BLaER1 treated with 17β-estradiol and CSF1 and Interleukin-3, amounts not matched to agents 10 nM and 100 nM (cell line): ENCODE data around the gene TGFBR2.
A peak's percentile ranks its signal among the peaks of the same experiment; 100 is the strongest.
"Not testable (repeated sequence)": the region's sequence is repeated elsewhere in the genome, so short reads cannot be mapped to it uniquely, and the experiment has no call there.

Experiments
- H3K27ac ChIP-seq, 11 experiments: shearing (Covaris generic); formaldehyde crosslinking; 2 replicates each; pipeline ENCODE4 v1.8.1; 2022
- H3K27me3 ChIP-seq, 11 experiments: shearing (Covaris generic); formaldehyde crosslinking; 2 replicates each; pipeline ENCODE4 v1.8.1; 2022
- H3K36me3 ChIP-seq, 11 experiments: shearing (Covaris generic); formaldehyde crosslinking; 2 replicates each; pipeline ENCODE4 v1.8.1; 2022
- H3K4me1 ChIP-seq, 10 experiments: shearing (Covaris generic); formaldehyde crosslinking; 2 replicates each; pipeline ENCODE4 v1.8.1; 2022
- H3K4me2 ChIP-seq, 11 experiments: shearing (Covaris generic); formaldehyde crosslinking; 2 replicates each; pipeline ENCODE4 v1.8.1; 2022
- H3K4me3 ChIP-seq, 10 experiments: shearing (Covaris generic); formaldehyde crosslinking; 2 replicates each; pipeline ENCODE4 v1.8.1; 2022
- H3K9ac ChIP-seq, 11 experiments: shearing (Covaris generic); formaldehyde crosslinking; 2 replicates each; pipeline ENCODE4 v1.8.1; 2022
- H3K9me3 ChIP-seq, 11 experiments: shearing (Covaris generic); formaldehyde crosslinking; replicated peaks in 1 of 11; 2 replicates each; pipeline ENCODE4 v1.8.1; 2022
- H4K20me1 ChIP-seq, 11 experiments: shearing (Covaris generic); formaldehyde crosslinking; 2 replicates each; pipeline ENCODE4 v1.8.1; 2022
- Cebpa-rat ChIP-seq, 11 experiments: shearing (Covaris generic); IDR thresholded peaks; 2 replicates each; pipeline ENCODE4 v1.8.1; 2022

The TGFBR2 gene

GRCh38 chr3:30619318-30619717 lies 12.9 kb downstream of the TGFBR2 start:
- H3K9ac ChIP-seq, result no peak overlapping the region
- H3K27me3 ChIP-seq, result no peaks in the 10 kb centered on the region
- H3K4me1 ChIP-seq, result peaks cover 90 to 100% (median 97%) of the 10 kb centered on the region in 10 experiments
- peaks cover 18 to 98% (median 72%) of the 10 kb centered on the region in 11 experiments for H3K36me3 ChIP-seq
- H3K4me3 ChIP-seq, result no peak overlapping the region
- H4K20me1 ChIP-seq, result peaks cover 42 to 100% (median 94%) of the 10 kb centered on the region in 11 experiments
- TF ChIP-seq Cebpa-rat (IDR thresholded peaks at IDR 0.05), result no peak
- peak overlapping the region; percentile 54 to 76 (median 70); a peak in 21 of 22 replicates for H3K4me2 ChIP-seq
- H3K27ac ChIP-seq, result peak overlapping the region in 5 of 11 experiments; percentile 5 to 33 (median 20); a peak in 4 of 22 replicates
- peaks cover 0 to 6% (median 0%) of the 10 kb centered on the region in 11 experiments; a peak in 1 of 22 replicates for H3K9me3 ChIP-seq

- Histone ChIP-seq H3K4me3 (no peak overlapping the region), H3K9ac (no peak overlapping the region), H3K27ac (peak overlapping the region in 7 of 11 experiments; percentile 3 to 55 (median 20); a peak in 7 of 22 replicates), H4K20me1 (peaks cover 31 to 100% (median 85%) of the 10 kb centered on the region in 11 experiments), H3K4me1 (peaks cover 85 to 100% (median 98%) of the 10 kb centered on the region in 10 experiments), H3K27me3 (no peaks in the 10 kb centered on the region), H3K4me2 (peak overlapping the region; percentile 57 to 76 (median 72)), H3K9me3 (peaks cover 0 to 6% (median 0%) of the 10 kb centered on the region in 11 experiments; a peak in 1 of 22 replicates), H3K36me3 (peaks cover 27 to 98% (median 75%) of the 10 kb centered on the region in 11 experiments)
- no peak for TF ChIP-seq Cebpa-rat (IDR thresholded peaks at IDR 0.05)
These were observed 14.3 kb downstream of the TGFBR2 start for GRCh38 chr3:30620402-30621360.

DNA sequence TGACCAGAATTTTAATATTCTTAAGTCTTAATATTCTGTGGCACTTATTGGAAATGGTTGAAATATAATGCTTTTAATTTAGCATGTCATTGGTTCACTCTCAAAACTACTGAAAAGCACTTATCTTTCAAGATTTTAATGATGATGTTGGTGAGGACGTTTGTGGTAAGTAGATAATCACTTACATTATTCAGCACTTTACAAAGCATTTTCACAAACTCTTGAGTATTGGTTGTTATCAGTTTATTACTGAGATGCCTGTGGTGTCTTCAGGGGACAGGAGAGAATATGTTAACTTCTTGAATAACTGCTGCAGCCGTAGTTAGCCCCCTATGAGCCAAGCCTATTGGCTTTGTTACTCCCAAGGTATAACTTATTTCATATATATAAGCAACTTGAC lies 15.2 kb downstream of the TGFBR2 start:
- TF ChIP-seq Cebpa-rat (IDR thresholded peaks at IDR 0.05), result no peak
- peaks cover 24 to 100% (median 85%) of the 10 kb centered on the region in 11 experiments; a peak in 21 of 22 replicates for H4K20me1 ChIP-seq
- peaks cover 85 to 100% (median 98%) of the 10 kb centered on the region in 10 experiments for H3K4me1 ChIP-seq
- no peaks in the 10 kb centered on the region for H3K27me3 ChIP-seq
- no peak overlapping the region for H3K4me3 ChIP-seq
- no peak overlapping the region for H3K9ac ChIP-seq
- H3K36me3 ChIP-seq, result peaks cover 36 to 98% (median 77%) of the 10 kb centered on the region in 11 experiments
- H3K4me2 ChIP-seq, result peak overlapping the region; percentile 57 to 76 (median 72)
- peak overlapping the region in 9 of 11 experiments; percentile 7 to 55 (median 35); a peak in 8 of 22 replicates for H3K27ac ChIP-seq
- peaks cover 0 to 6% (median 0%) of the 10 kb centered on the region in 11 experiments; a peak in 1 of 22 replicates for H3K9me3 ChIP-seq

- peak overlapping the region; percentile 57 to 76 (median 72) for H3K4me2 ChIP-seq
These were observed 15.7 kb downstream of the TGFBR2 start for GRCh38 chr3:30622047-30622545.

DNA sequence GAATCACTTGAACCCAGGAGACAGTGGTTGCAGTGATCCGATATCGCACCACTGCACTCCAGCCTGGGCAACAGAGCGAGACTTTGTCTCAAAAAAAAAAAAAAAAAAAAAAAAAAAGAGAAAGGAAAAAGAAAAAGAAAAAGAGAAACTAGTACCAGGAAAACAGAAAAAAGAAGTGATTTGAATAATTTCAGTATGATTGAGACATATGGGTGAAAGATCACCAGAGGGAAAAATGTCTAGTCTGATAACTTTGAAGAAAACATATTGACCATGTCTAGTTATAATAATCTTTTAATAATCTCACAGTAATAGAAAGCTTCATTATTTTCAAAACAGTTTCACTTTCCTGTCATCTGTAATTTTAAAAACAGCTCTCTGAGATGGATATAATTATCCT lies 16.4 kb downstream of the TGFBR2 start:
- H4K20me1 ChIP-seq, result peaks cover 22 to 100% (median 85%) of the 10 kb centered on the region in 11 experiments; a peak in 20 of 22 replicates

More at GRCh38 chr3:30622047-30622545, 15.7 kb downstream of the TGFBR2 start:
- H3K4me3 ChIP-seq, result no peak overlapping the region; a peak in 1 of 20 replicates
- H3K36me3 ChIP-seq, result peaks cover 36 to 98% (median 78%) of the 10 kb centered on the region in 11 experiments
- H3K9me3 ChIP-seq, result peaks cover 0 to 6% (median 0%) of the 10 kb centered on the region in 11 experiments; a peak in 1 of 22 replicates
- peaks cover 88 to 100% (median 98%) of the 10 kb centered on the region in 10 experiments for H3K4me1 ChIP-seq
- H4K20me1 ChIP-seq, result peaks cover 22 to 100% (median 85%) of the 10 kb centered on the region in 11 experiments; a peak in 20 of 22 replicates
- no peak for TF ChIP-seq Cebpa-rat (IDR thresholded peaks at IDR 0.05)
- H3K27me3 ChIP-seq, result no peaks in the 10 kb centered on the region
- peak overlapping the region in 2 of 11 experiments; percentile 0 to 7; a peak in 1 of 22 replicates for H3K9ac ChIP-seq
- H3K27ac ChIP-seq, result peak overlapping the region in 10 of 11 experiments; percentile 28 to 58 (median 39); a peak in 18 of 22 replicates

DNA sequence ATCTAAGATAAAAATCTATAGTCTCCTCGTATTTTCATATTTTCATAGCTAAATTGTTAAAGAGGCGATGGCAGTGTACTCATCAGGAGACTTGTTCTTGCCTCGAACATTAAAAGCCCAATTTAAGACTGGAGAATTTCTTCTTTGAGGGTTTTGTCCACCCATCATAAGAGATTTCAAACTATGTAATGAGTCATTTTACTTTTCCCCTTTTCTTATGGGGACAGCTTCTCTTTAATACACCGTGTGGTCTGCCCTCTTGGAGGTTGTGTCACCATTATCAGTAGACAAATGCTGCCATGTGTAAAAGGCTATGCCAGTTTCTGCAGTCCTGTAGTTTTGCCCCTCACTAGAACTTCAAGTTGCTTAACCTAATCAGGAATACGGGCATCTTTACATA lies 16.9 kb downstream of the TGFBR2 start:
- peaks cover 0 to 6% (median 0%) of the 10 kb centered on the region in 11 experiments; a peak in 1 of 22 replicates for H3K9me3 ChIP-seq
- no peak overlapping the region for H3K4me3 ChIP-seq
- peak overlapping the region; percentile 57 to 76 (median 72); a peak in 21 of 22 replicates for H3K4me2 ChIP-seq
- peak overlapping the region in 8 of 11 experiments; percentile 5 to 58 (median 43); a peak in 13 of 22 replicates for H3K27ac ChIP-seq
- H3K4me1 ChIP-seq, result peaks cover 89 to 100% (median 99%) of the 10 kb centered on the region in 10 experiments
- no peaks in the 10 kb centered on the region for H3K27me3 ChIP-seq
- peaks cover 22 to 100% (median 85%) of the 10 kb centered on the region in 11 experiments; a peak in 20 of 22 replicates for H4K20me1 ChIP-seq
- H3K9ac ChIP-seq, result no peak overlapping the region
- H3K36me3 ChIP-seq, result peaks cover 34 to 96% (median 78%) of the 10 kb centered on the region in 11 experiments
- TF ChIP-seq Cebpa-rat (IDR thresholded peaks at IDR 0.05), result no peak

More for the DNA sequence above, 16.4 kb downstream of the TGFBR2 start:
- H3K9ac ChIP-seq, result 0 out of 22 replicates have a peak overlapping the region, but pooled peaks of 1 of the 11 experiments have one; percentile 0
- H3K9me3 ChIP-seq, result peaks cover 0 to 6% (median 0%) of the 10 kb centered on the region in 11 experiments; a peak in 1 of 22 replicates
- no peak overlapping the region for H3K4me3 ChIP-seq
- no peaks in the 10 kb centered on the region for H3K27me3 ChIP-seq
- peak overlapping the region; percentile 57 to 76 (median 72) for H3K4me2 ChIP-seq
- H3K27ac ChIP-seq, result peak overlapping the region in 10 of 11 experiments; percentile 31 to 58 (median 42); a peak in 19 of 22 replicates
- TF ChIP-seq Cebpa-rat (IDR thresholded peaks at IDR 0.05), result no peak
- H3K4me1 ChIP-seq, result peaks cover 90 to 100% (median 99%) of the 10 kb centered on the region in 10 experiments
- H3K36me3 ChIP-seq, result peaks cover 36 to 98% (median 79%) of the 10 kb centered on the region in 11 experiments

GRCh38 chr3:30624480-30624879 lies 18.1 kb downstream of the TGFBR2 start:
- H3K27ac ChIP-seq, result peak overlapping the region in 5 of 11 experiments; percentile 13 to 55 (median 30); a peak in 3 of 22 replicates
- not testable (repeated sequence) for H3K9ac ChIP-seq, H3K9me3 ChIP-seq, H3K4me3 ChIP-seq, H3K27me3 ChIP-seq
- peaks cover 27 to 96% (median 69%) of the 10 kb centered on the region in 11 experiments for H3K36me3 ChIP-seq
- peaks cover 91 to 100% (median 99%) of the 10 kb centered on the region in 10 experiments for H3K4me1 ChIP-seq
- peak overlapping the region in 10 of 11 experiments; percentile 57 to 76 (median 72); a peak in 13 of 22 replicates for H3K4me2 ChIP-seq
- peaks cover 18 to 98% (median 83%) of the 10 kb centered on the region in 11 experiments; a peak in 20 of 22 replicates for H4K20me1 ChIP-seq
